ENCODE results near the gene OTOP3.
A peak's percentile ranks its signal among the peaks of the same experiment; 100 is the strongest.

OTOP3 gene

DNA sequence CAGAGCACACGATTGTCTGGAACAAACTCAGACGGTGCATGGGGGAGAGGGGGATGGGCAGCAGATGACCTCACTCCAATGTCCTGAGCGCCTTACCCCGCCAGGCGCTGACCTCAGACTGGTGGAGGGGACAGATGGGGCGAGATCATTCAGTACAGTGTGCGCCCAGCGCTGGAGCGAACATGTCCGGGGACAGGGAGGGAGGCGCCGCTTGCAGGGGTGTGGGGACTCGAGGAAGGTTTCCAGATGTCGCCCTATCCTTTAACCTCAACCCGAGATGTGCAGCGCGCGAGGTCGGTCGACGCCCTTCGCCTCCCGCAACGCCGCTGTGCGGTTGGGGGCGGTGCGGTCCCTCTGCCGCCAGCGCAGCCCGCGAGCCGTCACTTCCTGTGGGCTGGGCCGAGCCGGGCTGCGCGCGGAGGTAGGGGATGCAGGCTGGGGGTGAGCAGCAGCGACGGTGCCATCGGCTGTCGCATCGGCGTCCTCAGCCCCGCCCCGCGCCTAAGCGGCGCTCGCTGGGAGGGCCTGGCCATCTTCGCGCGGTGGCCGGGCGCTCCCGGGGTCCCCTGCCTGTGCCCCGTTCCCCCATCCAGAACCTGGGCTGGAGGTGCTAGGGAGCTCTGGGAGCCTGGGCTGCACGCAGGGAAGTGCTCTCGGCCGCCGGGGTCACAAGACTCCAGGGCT, 46.4 kb downstream of the OTOP3 start (continued):
- TF ChIP-seq, protein P1, sequence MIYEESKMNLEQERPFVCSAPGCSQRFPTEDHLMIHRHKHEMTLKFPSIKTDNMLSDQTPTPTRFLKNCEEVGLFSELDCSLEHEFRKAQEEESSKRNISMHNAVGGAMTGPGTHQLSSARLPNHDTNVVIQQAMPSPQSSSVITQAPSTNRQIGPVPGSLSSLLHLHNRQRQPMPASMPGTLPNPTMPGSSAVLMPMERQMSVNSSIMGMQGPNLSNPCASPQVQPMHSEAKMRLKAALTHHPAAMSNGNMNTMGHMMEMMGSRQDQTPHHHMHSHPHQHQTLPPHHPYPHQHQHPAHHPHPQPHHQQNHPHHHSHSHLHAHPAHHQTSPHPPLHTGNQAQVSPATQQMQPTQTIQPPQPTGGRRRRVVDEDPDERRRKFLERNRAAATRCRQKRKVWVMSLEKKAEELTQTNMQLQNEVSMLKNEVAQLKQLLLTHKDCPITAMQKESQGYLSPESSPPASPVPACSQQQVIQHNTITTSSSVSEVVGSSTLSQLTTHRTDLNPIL (CRISPR knock-in tag; IDR thresholded peaks at IDR 0.05; ENCODE audit: low read depth) = peak; percentile 80; the same call in 1 of the 2 replicates
- TF ChIP-seq TOX (CRISPR knock-in tag; IDR thresholded peaks at IDR 0.05; ENCODE audit: borderline replicate concordance) = no peak

DNA sequence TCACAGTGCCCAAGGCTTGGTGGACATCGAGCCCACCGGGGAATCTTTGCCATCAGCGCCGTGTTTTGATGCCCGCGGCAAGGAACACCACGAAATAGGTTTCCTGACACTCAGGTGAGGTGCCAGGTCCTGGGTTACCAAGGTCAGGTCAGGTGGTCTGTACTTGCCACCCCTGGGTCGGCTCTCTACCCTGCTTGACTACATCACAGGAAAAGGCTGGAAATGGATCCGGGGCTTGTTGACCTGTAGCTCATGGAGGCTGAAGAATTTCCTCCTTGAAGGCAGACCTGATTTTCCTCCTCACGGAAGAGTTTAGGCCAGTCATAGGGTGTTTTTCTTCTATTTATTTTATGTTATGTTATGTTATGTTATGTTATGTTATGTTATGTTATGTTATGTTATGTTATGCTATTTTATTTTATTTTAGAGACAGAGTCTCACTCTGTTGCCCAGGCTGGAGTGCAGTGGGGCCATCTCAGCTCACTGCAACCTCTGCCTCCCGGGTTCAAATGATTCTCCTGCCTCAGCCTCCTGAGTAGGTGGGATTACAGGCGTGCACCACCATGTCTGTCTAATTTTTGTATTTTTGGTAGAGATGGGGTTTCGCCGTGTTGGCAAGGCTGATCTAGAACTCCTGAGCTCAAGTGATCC, 47.1 kb downstream of the OTOP3 start:
- peak; percentile 78 for TF ChIP-seq CSDC2 (CRISPR knock-in tag; IDR thresholded peaks at IDR 0.05)
- peak; percentile 17 for ATAC-seq

DNA sequence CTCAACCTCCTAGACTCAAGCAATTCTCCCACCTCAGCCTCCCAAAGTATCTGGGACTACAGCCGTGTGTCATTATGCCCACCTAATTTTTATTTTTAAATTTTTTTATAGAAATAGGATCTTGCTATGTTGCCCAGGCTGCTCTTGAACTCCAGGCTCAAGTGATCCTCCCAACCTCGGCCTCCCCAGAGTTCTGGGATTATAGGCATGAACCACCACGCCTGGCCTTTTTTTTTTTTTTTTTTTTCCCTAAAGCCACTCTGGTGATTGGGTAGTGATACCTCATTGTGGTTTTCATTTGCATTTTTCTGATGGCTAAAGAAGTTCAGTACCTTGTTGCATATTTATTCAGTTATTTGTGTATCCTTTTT, 50.5 kb downstream of the OTOP3 start:
- TF ChIP-seq, protein P2, sequence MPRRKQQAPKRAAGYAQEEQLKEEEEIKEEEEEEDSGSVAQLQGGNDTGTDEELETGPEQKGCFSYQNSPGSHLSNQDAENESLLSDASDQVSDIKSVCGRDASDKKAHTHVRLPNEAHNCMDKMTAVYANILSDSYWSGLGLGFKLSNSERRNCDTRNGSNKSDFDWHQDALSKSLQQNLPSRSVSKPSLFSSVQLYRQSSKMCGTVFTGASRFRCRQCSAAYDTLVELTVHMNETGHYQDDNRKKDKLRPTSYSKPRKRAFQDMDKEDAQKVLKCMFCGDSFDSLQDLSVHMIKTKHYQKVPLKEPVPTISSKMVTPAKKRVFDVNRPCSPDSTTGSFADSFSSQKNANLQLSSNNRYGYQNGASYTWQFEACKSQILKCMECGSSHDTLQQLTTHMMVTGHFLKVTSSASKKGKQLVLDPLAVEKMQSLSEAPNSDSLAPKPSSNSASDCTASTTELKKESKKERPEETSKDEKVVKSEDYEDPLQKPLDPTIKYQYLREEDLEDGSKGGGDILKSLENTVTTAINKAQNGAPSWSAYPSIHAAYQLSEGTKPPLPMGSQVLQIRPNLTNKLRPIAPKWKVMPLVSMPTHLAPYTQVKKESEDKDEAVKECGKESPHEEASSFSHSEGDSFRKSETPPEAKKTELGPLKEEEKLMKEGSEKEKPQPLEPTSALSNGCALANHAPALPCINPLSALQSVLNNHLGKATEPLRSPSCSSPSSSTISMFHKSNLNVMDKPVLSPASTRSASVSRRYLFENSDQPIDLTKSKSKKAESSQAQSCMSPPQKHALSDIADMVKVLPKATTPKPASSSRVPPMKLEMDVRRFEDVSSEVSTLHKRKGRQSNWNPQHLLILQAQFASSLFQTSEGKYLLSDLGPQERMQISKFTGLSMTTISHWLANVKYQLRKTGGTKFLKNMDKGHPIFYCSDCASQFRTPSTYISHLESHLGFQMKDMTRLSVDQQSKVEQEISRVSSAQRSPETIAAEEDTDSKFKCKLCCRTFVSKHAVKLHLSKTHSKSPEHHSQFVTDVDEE (CRISPR knock-in tag; IDR thresholded peaks at IDR 0.05) = no peak
- no peak for TF ChIP-seq BACH2 (CRISPR knock-in tag; IDR thresholded peaks at IDR 0.05; ENCODE audit: borderline replicate concordance)
- TF ChIP-seq ZNF70 (CRISPR knock-in tag; IDR thresholded peaks at IDR 0.05) = no peak
- no peak for TF ChIP-seq POU6F1 (CRISPR knock-in tag; IDR thresholded peaks at IDR 0.05; ENCODE audit: borderline replicate concordance, low read depth)
- ATAC-seq = no peak

DNA sequence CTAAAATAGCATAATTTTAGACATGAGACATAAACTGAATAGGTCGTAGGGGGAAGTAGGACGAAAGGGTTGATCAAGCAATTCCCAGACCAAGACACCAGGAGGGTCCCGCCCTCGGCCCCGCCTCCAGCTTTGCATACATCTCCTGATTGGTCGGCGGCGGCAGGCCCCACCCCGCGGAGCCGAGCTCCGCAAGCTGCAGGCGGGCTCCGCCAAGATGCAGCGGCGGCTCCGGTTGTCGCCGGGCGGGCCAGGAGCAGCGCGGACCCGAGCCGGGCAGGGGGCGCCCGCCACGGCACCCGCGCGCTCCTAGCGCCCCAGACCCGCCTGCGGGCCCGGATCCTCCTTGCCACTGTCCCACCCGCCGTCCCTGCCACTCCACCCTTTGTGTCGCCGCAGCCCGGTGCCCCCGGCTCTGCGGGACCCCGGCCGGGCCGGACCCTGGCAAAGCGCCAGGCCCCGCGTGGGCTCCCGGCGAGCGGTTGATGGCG, 51.8 kb downstream of the OTOP3 start, which contains the start of gene CDR2L:
CDR2L (plus strand) TSS at position 215 of the 491 bp plus-strand sequence. CDS start 412 bp downstream, outside the sequence.
- TF ChIP-seq SNAI2 (CRISPR knock-in tag; IDR thresholded peaks at IDR 0.05) (no peak), ISL1 (CRISPR knock-in tag; IDR thresholded peaks at IDR 0.05) (no peak), GLIS3 (CRISPR knock-in tag; IDR thresholded peaks at IDR 0.05) (no peak), CSDC2 (CRISPR knock-in tag; IDR thresholded peaks at IDR 0.05) (peak; percentile 41; the same call in 1 of the 2 replicates)
- TF ChIP-seq, protein P2 (CRISPR knock-in tag; IDR thresholded peaks at IDR 0.05) = 0 out of 2 replicates have a peak, but pooled peaks have one; percentile 12
- ATAC-seq = peak; percentile 90

GRCh38 chr17:74987909-74988711, 52.4 kb downstream of the OTOP3 start:
- peak; percentile 78 for ATAC-seq
- TF ChIP-seq ZFP3 (CRISPR knock-in tag; IDR thresholded peaks at IDR 0.05) (0 out of 2 replicates have a peak, but pooled peaks have one; percentile 38), ZNF8 (CRISPR knock-in tag; IDR thresholded peaks at IDR 0.05) (peak; percentile 53; the same call in 1 of the 2 replicates), SNAI2 (CRISPR knock-in tag; IDR thresholded peaks at IDR 0.05) (no peak), ARNTL (CRISPR knock-in tag; IDR thresholded peaks at IDR 0.05; ENCODE audit: borderline replicate concordance, low read depth) (no peak), TCF4 (CRISPR knock-in tag; IDR thresholded peaks at IDR 0.05; ENCODE audit: borderline replicate concordance) (no peak), TOX (CRISPR knock-in tag; IDR thresholded peaks at IDR 0.05; ENCODE audit: borderline replicate concordance) (no peak), ISL1 (CRISPR knock-in tag; IDR thresholded peaks at IDR 0.05) (no peak), PATZ1 (CRISPR knock-in tag; IDR thresholded peaks at IDR 0.05; ENCODE audit: borderline replicate concordance) (peak; percentile 84; the same call in 1 of the 2 replicates), RARB (CRISPR knock-in tag; IDR thresholded peaks at IDR 0.05) (no peak), PPARA (CRISPR knock-in tag; IDR thresholded peaks at IDR 0.05; ENCODE audit: borderline replicate concordance) (no peak)
- TF ChIP-seq, protein P1 (CRISPR knock-in tag; IDR thresholded peaks at IDR 0.05; ENCODE audit: low read depth) = no peak
